SH-SY5Y (cell line): ENCODE results near the gene TPI1.

Experiments
- GATA2 ChIP-seq: IDR thresholded peaks from 2 replicates; pipeline ENCODE4 v1.6.1; 2011; ENCODE audit warnings: mild to moderate bottlenecking, low read depth, low read length
- GATA3 ChIP-seq: IDR thresholded peaks from 2 replicates; pipeline ENCODE4 v1.6.1; 2011; ENCODE audit warnings: low read depth, mild to moderate bottlenecking, low read length, moderate library complexity

DNA sequence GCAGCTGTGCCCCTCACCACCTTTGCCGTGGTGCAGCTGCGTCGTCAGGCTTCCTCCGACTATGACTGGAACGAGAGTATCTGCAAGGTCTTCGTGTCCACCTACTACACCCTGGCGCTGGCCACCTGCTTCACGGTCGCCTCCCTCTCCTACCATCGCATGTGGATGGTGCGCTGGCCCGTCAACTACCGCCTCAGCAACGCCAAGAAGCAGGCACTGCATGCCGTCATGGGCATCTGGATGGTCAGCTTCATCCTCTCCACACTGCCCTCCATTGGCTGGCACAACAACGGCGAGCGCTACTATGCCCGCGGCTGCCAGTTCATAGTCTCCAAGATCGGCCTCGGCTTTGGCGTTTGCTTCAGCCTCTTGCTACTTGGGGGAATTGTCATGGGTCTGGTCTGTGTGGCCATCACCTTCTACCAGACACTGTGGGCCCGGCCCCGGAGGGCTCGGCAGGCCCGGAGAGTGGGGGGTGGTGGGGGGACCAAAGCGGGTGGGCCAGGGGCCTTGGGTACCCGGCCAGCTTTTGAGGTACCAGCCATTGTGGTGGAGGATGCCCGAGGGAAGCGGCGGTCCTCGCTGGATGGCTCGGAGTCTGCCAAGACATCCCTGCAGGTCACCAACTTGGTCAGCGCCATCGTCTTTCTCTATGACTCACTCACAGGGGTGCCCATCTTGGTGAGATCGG lies 43.1 kb upstream of the TPI1 start:
- TF ChIP-seq GATA2 (no peak), GATA3 (no peak)
